Cardiac septum (tissue), 1 donor: ENCODE results near the gene FAM98A. TPM values are rescaled to one million over a fixed set of nuclear protein-coding genes. Genes with fewer than 3 reads are reported as not detected.

Source experiments
- DNase-seq: peaks from one replicate; pipeline ENCODE4 v3.0.0-alpha.2; 2020; ENCODE audit warnings: low spot score
- intact Hi-C: fragments of 100-400 bp; cut with DNase I; formaldehyde crosslinking; loops from one replicate; pipeline ENCODE4 v1.14.0; 2022
- long read RNA-seq: library from polyadenylated mRNA; unstranded; transcript quantifications from one replicate; pipeline ENCODE4 v2.0.0, GENCODE V29; 2021
- total RNA-seq: library from RNA; stranded (reverse); fragmentation: NEBNext Ultra II Directional; extraction: Animal tissue kit (Norgen Biotek cat#: 25700); gene quantifications from one replicate; pipeline ENCODE4 v1.2.1, GENCODE V29; 2021
- donor health status: DM: no; HTN: no; CAD: no.

FAM98A gene
- 86.8 TPM for total RNA-seq
- long read RNA-seq, transcript FAM98A-201 (8 exons, 2,816 nt): major isoform, 29 of 52 reads
- long read RNA-seq, partial matches to known transcripts: 6 of 52 reads
- long read RNA-seq, other reads (novel, unspliced or antisense): 14 of 52 reads

- peak; percentile 99 for DNase-seq
- intact Hi-C loops: loop anchor here (5.0 kb wide), 1 partner anchor 122 kb away; the partner anchor contains the start of gene RASGRP3
These were observed at the start of gene FAM98A for GRCh38 chr2:33599175-33599942. TSS of gene FAM98A (minus strand) at chr2:33599299. CDS start at chr2:33599221, 78 bp downstream.

- intact Hi-C loops: no loop called here
- DNase-seq: no peak
These were observed 46.8 kb upstream of the FAM98A start for GRCh38 chr2:33645861-33646260.

GRCh38 chr2:33644215-33644614 lies 45.1 kb upstream of the FAM98A start:
- intact Hi-C loops: no loop called here
- no peak for DNase-seq

- intact Hi-C loops: no loop called here
- DNase-seq: no peak
These were observed 36.9 kb upstream of the FAM98A start for GRCh38 chr2:33636001-33636400.

- intact Hi-C loops: no loop called here
These were observed 35.3 kb upstream of the FAM98A start for GRCh38 chr2:33634261-33634910.

GRCh38 chr2:33633315-33633714 lies 34.2 kb upstream of the FAM98A start:
- DNase-seq: no peak
- intact Hi-C loops: no loop called here

More at GRCh38 chr2:33634261-33634910, 35.3 kb upstream of the FAM98A start:
- no peak for DNase-seq

- intact Hi-C loops: no loop called here
- DNase-seq: no peak
These were observed 33.7 kb upstream of the FAM98A start for GRCh38 chr2:33632831-33633230.

- intact Hi-C loops: no loop called here
- DNase-seq: no peak
These were observed 29.1 kb upstream of the FAM98A start for GRCh38 chr2:33628031-33628827.

GRCh38 chr2:33619028-33619427 lies 19.9 kb upstream of the FAM98A start:
- intact Hi-C loops: no loop called here
- DNase-seq: no peak

- DNase-seq: no peak
- intact Hi-C loops: no loop called here
These were observed 18.9 kb upstream of the FAM98A start for GRCh38 chr2:33617989-33618388.

GRCh38 chr2:33617401-33617800 lies 18.3 kb upstream of the FAM98A start:
- intact Hi-C loops: no loop called here
- no peak for DNase-seq

- intact Hi-C loops: no loop called here
- no peak for DNase-seq
These were observed 17.8 kb upstream of the FAM98A start for GRCh38 chr2:33616873-33617272.

- DNase-seq: no peak
- intact Hi-C loops: no loop called here
These were observed 15.1 kb upstream of the FAM98A start for GRCh38 chr2:33614190-33614589.

GRCh38 chr2:33607905-33608304 lies 8.8 kb upstream of the FAM98A start:
- no peak for DNase-seq
- intact Hi-C loops: no loop called here

- intact Hi-C loops: no loop called here
- DNase-seq: no peak
These were observed 8.2 kb upstream of the FAM98A start for GRCh38 chr2:33607251-33607721.

- intact Hi-C loops: no loop called here
- DNase-seq: no peak
These were observed 7.5 kb upstream of the FAM98A start for GRCh38 chr2:33606622-33607021.

- no peak for DNase-seq
- intact Hi-C loops: no loop called here
These were observed 7.0 kb upstream of the FAM98A start for GRCh38 chr2:33606100-33606499.

- intact Hi-C loops: no loop called here
- no peak for DNase-seq
These were observed 6.0 kb upstream of the FAM98A start for GRCh38 chr2:33605056-33605455.

- no peak for DNase-seq
- intact Hi-C loops: no loop called here
These were observed 4.3 kb upstream of the FAM98A start for GRCh38 chr2:33603416-33603815.
